MM.1S (cell line): ENCODE measurements around the gene MAP4.

ENCODE experiments used
- EZH2phosphoT487 ChIP-seq: fragments of 300-600 bp; sonication (generic); IDR thresholded peaks from 2 replicates; pipeline ENCODE4 v1.6.1; 2018; ENCODE audit warnings: antibody characterized with exemption, low read length
- TF ChIP-seq, protein P1 (sequence below): fragments of 300-600 bp; sonication (generic); IDR thresholded peaks from 2 replicates; pipeline ENCODE4 v1.5.1; 2016; ENCODE audit warnings: antibody characterized with exemption, low read length, mixed read lengths

DNA sequence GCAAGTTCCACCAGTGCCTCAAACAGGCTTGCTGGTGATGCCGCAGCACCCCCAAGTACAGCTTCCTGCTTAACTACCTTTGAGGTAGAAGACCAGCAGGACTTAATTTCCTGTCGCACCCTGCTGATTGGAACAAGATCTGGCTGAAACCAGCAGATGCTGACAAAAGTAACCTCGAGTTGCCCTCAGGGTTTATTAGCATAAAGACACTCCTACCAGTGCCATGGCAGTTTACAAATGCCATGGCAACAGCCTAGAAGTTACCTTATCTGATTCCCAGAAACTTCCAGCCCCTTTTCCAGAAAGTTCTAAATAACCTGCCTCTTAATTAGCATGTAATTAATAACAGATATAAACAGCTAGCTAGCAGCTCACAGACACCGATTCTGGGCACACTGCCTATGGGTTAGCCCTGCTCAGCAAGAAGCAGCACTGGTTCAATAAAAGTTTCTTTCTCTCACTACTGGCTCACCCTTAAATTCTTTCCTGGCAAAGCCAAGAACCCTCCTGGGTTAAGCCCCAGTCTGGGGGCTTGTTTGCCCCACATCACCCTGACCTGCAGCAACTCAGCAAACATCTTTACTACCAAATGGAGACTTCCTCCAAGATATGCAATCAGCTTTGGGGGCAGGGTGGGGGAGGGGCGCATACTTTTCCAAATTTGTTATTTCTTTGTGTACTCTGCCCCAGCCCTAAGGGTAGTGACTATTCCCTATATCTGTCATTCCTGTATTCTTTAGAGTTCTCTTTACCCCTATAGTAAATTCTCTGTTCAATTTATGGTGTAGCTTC lies 54.2 kb downstream of the MAP4 start:
- TF ChIP-seq, protein P1, sequence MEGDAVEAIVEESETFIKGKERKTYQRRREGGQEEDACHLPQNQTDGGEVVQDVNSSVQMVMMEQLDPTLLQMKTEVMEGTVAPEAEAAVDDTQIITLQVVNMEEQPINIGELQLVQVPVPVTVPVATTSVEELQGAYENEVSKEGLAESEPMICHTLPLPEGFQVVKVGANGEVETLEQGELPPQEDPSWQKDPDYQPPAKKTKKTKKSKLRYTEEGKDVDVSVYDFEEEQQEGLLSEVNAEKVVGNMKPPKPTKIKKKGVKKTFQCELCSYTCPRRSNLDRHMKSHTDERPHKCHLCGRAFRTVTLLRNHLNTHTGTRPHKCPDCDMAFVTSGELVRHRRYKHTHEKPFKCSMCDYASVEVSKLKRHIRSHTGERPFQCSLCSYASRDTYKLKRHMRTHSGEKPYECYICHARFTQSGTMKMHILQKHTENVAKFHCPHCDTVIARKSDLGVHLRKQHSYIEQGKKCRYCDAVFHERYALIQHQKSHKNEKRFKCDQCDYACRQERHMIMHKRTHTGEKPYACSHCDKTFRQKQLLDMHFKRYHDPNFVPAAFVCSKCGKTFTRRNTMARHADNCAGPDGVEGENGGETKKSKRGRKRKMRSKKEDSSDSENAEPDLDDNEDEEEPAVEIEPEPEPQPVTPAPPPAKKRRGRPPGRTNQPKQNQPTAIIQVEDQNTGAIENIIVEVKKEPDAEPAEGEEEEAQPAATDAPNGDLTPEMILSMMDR, result no peak
- no peak for TF ChIP-seq EZH2phosphoT487
